GM23338 (cell line): ENCODE data around the gene KCMF1.

Experiments
- POLR2AphosphoS5 ChIP-seq: IDR thresholded peaks from 2 replicates; pipeline ENCODE4 v1.6.1; 2016; ENCODE audit warnings: antibody characterized with exemption, low read depth
- TF ChIP-seq, protein P1 (sequence below): IDR thresholded peaks from one replicate; pipeline ENCODE4 v1.6.1; 2018; ENCODE audit warnings: antibody characterized with exemption; ENCODE audit not compliant: unreplicated experiment

DNA sequence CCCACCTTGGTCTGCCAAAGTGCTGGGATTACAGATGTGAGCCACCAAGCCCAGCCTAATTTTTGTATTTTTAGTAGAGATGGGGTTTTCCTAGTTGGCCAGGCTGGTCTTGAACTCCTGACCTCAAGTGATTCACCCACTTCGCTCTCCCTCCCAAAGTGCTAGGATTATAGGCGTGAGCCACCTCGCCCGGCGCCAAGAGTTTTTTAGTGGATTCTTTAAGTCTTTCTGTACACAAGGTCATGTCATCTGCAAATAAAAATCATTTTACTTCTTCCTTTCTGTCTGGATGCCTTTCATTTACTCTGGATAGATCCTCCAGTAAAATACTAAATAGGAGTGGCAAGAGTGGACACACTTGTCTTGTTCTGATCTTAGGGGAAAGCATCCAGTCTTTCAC lies 61.7 kb downstream of the KCMF1 start:
- no peak for TF ChIP-seq POLR2AphosphoS5
- TF ChIP-seq, protein P1, sequence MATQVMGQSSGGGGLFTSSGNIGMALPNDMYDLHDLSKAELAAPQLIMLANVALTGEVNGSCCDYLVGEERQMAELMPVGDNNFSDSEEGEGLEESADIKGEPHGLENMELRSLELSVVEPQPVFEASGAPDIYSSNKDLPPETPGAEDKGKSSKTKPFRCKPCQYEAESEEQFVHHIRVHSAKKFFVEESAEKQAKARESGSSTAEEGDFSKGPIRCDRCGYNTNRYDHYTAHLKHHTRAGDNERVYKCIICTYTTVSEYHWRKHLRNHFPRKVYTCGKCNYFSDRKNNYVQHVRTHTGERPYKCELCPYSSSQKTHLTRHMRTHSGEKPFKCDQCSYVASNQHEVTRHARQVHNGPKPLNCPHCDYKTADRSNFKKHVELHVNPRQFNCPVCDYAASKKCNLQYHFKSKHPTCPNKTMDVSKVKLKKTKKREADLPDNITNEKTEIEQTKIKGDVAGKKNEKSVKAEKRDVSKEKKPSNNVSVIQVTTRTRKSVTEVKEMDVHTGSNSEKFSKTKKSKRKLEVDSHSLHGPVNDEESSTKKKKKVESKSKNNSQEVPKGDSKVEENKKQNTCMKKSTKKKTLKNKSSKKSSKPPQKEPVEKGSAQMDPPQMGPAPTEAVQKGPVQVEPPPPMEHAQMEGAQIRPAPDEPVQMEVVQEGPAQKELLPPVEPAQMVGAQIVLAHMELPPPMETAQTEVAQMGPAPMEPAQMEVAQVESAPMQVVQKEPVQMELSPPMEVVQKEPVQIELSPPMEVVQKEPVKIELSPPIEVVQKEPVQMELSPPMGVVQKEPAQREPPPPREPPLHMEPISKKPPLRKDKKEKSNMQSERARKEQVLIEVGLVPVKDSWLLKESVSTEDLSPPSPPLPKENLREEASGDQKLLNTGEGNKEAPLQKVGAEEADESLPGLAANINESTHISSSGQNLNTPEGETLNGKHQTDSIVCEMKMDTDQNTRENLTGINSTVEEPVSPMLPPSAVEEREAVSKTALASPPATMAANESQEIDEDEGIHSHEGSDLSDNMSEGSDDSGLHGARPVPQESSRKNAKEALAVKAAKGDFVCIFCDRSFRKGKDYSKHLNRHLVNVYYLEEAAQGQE = no peak
